Nephron progenitor cell (in vitro differentiated cells): Measurements from ENCODE around the gene DAPP1.
"Not testable (repeated sequence)": the region's sequence is repeated elsewhere in the genome, so short reads cannot be mapped to it uniquely, and the experiment has no call there.

Experiments used
- DNase-seq: peaks from one replicate; pipeline ENCODE4 v3.0.0; 2021
- H3K27ac Mint-ChIP-seq: 2 replicates; pipeline ENCODE4 v1.8.0; 2021; ENCODE audit warnings: mild to moderate bottlenecking, moderate library complexity, mixed read lengths
- H3K27me3 Mint-ChIP-seq: 2 replicates; pipeline ENCODE4 v1.8.0; 2021; ENCODE audit warnings: mild to moderate bottlenecking, low read depth, mixed read lengths; ENCODE audit not compliant: poor library complexity
- H3K36me3 Mint-ChIP-seq: 2 replicates; pipeline ENCODE4 v1.8.0; 2021; ENCODE audit warnings: low read depth, mixed read lengths
- H3K4me1 Mint-ChIP-seq: 2 replicates; pipeline ENCODE4 v1.8.0; 2021; ENCODE audit warnings: mixed read lengths
- H3K4me3 Mint-ChIP-seq: 2 replicates; pipeline ENCODE4 v1.8.0; 2021; ENCODE audit warnings: mild to moderate bottlenecking, moderate library complexity, mixed read lengths
- H3K9me3 Mint-ChIP-seq: 2 replicates; pipeline ENCODE4 v1.8.0; 2021; ENCODE audit warnings: mild to moderate bottlenecking, moderate library complexity, mixed read lengths
- TF ChIP-seq, protein P1 (sequence below): fragments of 200-600 bp; sonication (generic); IDR thresholded peaks from 2 replicates; pipeline ENCODE4 v1.5.0; 2021; ENCODE audit warnings: antibody characterized with exemption

DAPP1 gene

DNA sequence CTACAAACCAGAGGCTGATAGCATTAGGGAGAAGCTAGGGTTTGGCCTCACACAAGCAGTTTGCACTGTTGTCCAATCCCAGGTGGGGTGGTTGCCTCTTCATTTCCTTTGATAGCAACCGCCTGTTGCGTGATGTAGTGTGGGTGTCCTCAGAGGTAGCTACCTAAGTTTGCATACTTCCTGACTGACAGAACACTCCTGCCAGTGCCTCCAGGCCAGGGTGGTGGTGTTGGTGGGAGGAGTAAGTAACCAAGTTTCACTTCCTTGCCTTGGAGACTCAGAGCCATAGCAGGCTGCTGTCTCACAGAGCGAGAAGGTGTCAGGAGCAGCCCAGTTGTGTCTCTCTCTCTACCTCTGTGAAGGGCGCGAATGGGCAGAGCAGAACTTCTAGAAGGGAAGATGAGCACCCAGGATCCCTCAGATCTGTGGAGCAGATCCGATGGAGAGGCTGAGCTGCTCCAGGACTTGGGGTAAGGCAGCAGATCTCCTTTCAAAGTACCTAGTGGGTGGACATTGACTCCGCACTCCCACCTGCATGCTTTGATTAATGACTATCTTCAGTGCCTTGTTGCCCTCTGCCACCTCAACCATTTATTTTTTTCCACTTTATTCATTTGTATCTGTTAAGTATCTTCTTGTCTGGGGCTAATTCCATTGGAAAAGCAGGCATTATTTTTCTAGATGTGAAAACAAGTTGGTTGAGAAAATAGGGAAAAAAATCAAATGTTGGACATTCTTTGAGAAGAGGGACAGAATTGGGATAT is at the start of gene DAPP1:
Gene DAPP1, plus strand, starts transcription at position 283 of the 764 bp plus-strand sequence. Its CDS starts 87 bp downstream, at position 370.
- no peak within 1 kb of the TSS for H3K27ac Mint-ChIP-seq
- no peaks in the 10 kb centered on the region for H3K36me3 Mint-ChIP-seq
- TF ChIP-seq, protein P1, sequence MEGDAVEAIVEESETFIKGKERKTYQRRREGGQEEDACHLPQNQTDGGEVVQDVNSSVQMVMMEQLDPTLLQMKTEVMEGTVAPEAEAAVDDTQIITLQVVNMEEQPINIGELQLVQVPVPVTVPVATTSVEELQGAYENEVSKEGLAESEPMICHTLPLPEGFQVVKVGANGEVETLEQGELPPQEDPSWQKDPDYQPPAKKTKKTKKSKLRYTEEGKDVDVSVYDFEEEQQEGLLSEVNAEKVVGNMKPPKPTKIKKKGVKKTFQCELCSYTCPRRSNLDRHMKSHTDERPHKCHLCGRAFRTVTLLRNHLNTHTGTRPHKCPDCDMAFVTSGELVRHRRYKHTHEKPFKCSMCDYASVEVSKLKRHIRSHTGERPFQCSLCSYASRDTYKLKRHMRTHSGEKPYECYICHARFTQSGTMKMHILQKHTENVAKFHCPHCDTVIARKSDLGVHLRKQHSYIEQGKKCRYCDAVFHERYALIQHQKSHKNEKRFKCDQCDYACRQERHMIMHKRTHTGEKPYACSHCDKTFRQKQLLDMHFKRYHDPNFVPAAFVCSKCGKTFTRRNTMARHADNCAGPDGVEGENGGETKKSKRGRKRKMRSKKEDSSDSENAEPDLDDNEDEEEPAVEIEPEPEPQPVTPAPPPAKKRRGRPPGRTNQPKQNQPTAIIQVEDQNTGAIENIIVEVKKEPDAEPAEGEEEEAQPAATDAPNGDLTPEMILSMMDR: no peak
- H3K27me3 Mint-ChIP-seq: peaks cover 18% of the 10 kb centered on the region
- DNase-seq: no peak
- H3K4me1 Mint-ChIP-seq: peaks cover 11% of the 10 kb centered on the region
- H3K9me3 Mint-ChIP-seq: no peaks in the 10 kb centered on the region
- no peak within 1 kb of the TSS for H3K4me3 Mint-ChIP-seq

- not testable (repeated sequence) for H3K4me1 Mint-ChIP-seq, DNase-seq, H3K4me3 Mint-ChIP-seq, H3K27ac Mint-ChIP-seq, H3K27me3 Mint-ChIP-seq
- peaks cover 16% of the 10 kb centered on the region for H3K36me3 Mint-ChIP-seq
- H3K9me3 Mint-ChIP-seq: peaks cover 50% of the 10 kb centered on the region
These were observed 45.8 kb upstream of the DAPP1 start for GRCh38 chr4:99770842-99771241.

- DNase-seq: no peak
- Mint-ChIP-seq H3K4me3 (no peak overlapping the region), H3K27me3 (peaks cover 6% of the 10 kb centered on the region), H3K4me1 (no peaks in the 10 kb centered on the region), H3K36me3 (peaks cover 3% of the 10 kb centered on the region), H3K27ac (no peak overlapping the region), H3K9me3 (peaks cover 11% of the 10 kb centered on the region)
- TF ChIP-seq, protein P1: no peak
These were observed 32.7 kb upstream of the DAPP1 start for GRCh38 chr4:99783940-99784339.

GRCh38 chr4:99784842-99785241 is 31.8 kb upstream of the DAPP1 start:
- Mint-ChIP-seq H3K36me3 (peaks cover 3% of the 10 kb centered on the region), H3K9me3 (peaks cover 17% of the 10 kb centered on the region), H3K27ac (no peak overlapping the region), H3K4me1 (peaks cover 9% of the 10 kb centered on the region), H3K4me3 (no peak overlapping the region), H3K27me3 (peaks cover 6% of the 10 kb centered on the region)
- no peak for DNase-seq
- TF ChIP-seq, protein P1: no peak

- H3K36me3 Mint-ChIP-seq: peaks cover 14% of the 10 kb centered on the region
- peaks cover 28% of the 10 kb centered on the region for H3K4me1 Mint-ChIP-seq
These were observed 25.6 kb upstream of the DAPP1 start for GRCh38 chr4:99790796-99791617.

More at GRCh38 chr4:99790796-99791617, 25.6 kb upstream of the DAPP1 start:
- no peak for DNase-seq
- peaks cover 11% of the 10 kb centered on the region for H3K27me3 Mint-ChIP-seq
- H3K9me3 Mint-ChIP-seq: peaks cover 48% of the 10 kb centered on the region
- peak overlapping the region; percentile 94 for H3K27ac Mint-ChIP-seq
- H3K4me3 Mint-ChIP-seq: peak overlapping the region; percentile 34
- TF ChIP-seq, protein P1: no peak
